ENCODE results near the gene PICK1.

DNA sequence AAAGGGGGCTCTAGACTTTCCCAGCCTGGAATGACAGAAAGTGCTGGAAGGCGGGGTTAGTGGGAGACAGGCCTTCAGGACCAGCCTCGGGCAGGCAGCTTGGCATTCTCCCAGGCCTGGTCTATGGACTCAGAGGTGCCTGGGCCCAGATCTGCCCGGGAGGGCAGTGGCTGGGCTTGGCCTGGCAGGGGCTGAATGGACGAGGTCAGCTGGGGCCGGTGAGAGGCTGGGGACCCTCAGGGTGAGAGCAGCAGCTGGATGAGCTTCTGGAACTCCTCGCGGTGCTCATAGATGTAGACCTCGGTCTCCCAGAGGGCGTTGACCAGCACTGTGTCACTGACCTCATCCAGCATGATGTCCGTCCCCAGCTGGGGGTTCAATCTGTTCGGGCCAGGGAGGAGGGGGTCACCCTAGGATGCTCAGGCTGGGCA, 54.7 kb downstream of the PICK1 start:
- TF ChIP-seq, protein P1, sequence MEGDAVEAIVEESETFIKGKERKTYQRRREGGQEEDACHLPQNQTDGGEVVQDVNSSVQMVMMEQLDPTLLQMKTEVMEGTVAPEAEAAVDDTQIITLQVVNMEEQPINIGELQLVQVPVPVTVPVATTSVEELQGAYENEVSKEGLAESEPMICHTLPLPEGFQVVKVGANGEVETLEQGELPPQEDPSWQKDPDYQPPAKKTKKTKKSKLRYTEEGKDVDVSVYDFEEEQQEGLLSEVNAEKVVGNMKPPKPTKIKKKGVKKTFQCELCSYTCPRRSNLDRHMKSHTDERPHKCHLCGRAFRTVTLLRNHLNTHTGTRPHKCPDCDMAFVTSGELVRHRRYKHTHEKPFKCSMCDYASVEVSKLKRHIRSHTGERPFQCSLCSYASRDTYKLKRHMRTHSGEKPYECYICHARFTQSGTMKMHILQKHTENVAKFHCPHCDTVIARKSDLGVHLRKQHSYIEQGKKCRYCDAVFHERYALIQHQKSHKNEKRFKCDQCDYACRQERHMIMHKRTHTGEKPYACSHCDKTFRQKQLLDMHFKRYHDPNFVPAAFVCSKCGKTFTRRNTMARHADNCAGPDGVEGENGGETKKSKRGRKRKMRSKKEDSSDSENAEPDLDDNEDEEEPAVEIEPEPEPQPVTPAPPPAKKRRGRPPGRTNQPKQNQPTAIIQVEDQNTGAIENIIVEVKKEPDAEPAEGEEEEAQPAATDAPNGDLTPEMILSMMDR (IDR thresholded peaks at IDR 0.05), result no peak
- TF ChIP-seq POLR2A (IDR thresholded peaks at IDR 0.05) (no peak), EP300 (IDR thresholded peaks at IDR 0.05) (no peak)

All from ovary (tissue), 3 donors.